HCT116 (cell line): Measurements from ENCODE around the gene COL4A1. TPM values are rescaled to one million over a fixed set of nuclear protein-coding genes. Genes with fewer than 3 reads are reported as not detected.

ENCODE experiments used
- ATAC-seq: fragments of 200-7000 bp; cut with Tn5 transposase; 2 replicates; pipeline ENCODE4 v1.9.1; 2020; ENCODE audit warnings: mild to moderate bottlenecking, moderate library complexity
- BruUV-seq: library from RNA; stranded (reverse); fragments of 400-500 nt; replicated peaks from 2 replicates; lab custom pipeline; 2021; lab: Mats Ljungman, UMichigan
- CTCF ChIA-PET: fragments of 300-600 bp; sonication (Branson Sonifier 250); formaldehyde crosslinking; loops from one replicate; lab custom pipeline; 2021; ENCODE audit warnings: antibody characterized with exemption; lab: Charles Lee
- POLR2A ChIA-PET: fragments of 300-600, 350-600 bp; sonication (Branson Sonifier 250); formaldehyde crosslinking; loops from one replicate; lab custom pipeline; 2021; ENCODE audit warnings: antibody characterized with exemption; lab: Charles Lee
- RAD21 ChIA-PET, 2 experiments: fragments of 300-600 bp; sonication (Branson Sonifier 250); formaldehyde crosslinking; loops; one replicate each; lab custom pipeline; 2023; ENCODE audit warnings: low total read pairs in 2 of 2; ENCODE audit not compliant: uncharacterized antibody in 2 of 2, unreplicated experiment in 2 of 2, low non-redundant PET in 1 of 2; lab: Charles Lee
- DNase-seq: peaks from one replicate; pipeline ENCODE4 v3.0.0-alpha.2; 2010; ENCODE audit warnings: low read depth, low spot score
- H2AFZ ChIP-seq: fragments of 200-600 bp; shearing (Covaris generic), sonication (generic); 2 replicates; pipeline ENCODE4 v1.6.1; 2017; ENCODE audit warnings: low read depth, mixed run types, mixed read lengths, antibody characterized with exemption, low read length; ENCODE audit not compliant: poor library complexity, severe bottlenecking
- H3K27ac ChIP-seq: 2 replicates; pipeline ENCODE4 v1.5.1; 2012; ENCODE audit warnings: low read depth, low read length
- H3K27me3 ChIP-seq: fragments of 200-600 bp; sonication (generic); 2 replicates; pipeline ENCODE4 v1.6.1; 2016; ENCODE audit warnings: mixed run types, low read length, mixed read lengths; ENCODE audit not compliant: insufficient read depth
- H3K36me3 ChIP-seq, 2 experiments: fragments of 200-500 bp in 1 of 2; fragments of 200-600 bp in 1 of 2; sonication (Bioruptor generic) in 1 of 2; sonication (generic) in 1 of 2; 2 replicates each; pipeline versions ENCODE4 v1.5.1 to v1.6.1; 2014 to 2016; ENCODE audit warnings: low read length in 2 of 2, inconsistent platforms in 1 of 2, mixed read lengths in 1 of 2, mixed run types in 1 of 2; ENCODE audit not compliant: insufficient read depth in 2 of 2, control insufficient read depth in 1 of 2
- H3K4me1 ChIP-seq, 2 experiments: fragments of 200-600 bp in 1 of 2; sonication (generic) in 1 of 2; 2 replicates each; pipeline versions ENCODE4 v1.5.1 to v1.6.1; 2012 to 2017; ENCODE audit warnings: low read length in 2 of 2, inconsistent platforms in 1 of 2, mild to moderate bottlenecking in 1 of 2, mixed read lengths in 1 of 2, mixed run types in 1 of 2, moderate library complexity in 1 of 2; ENCODE audit not compliant: insufficient read depth in 2 of 2, control insufficient read depth in 1 of 2
- H3K4me2 ChIP-seq: fragments of 200-600 bp; sonication (generic); 2 replicates; pipeline ENCODE4 v1.6.1; 2017; ENCODE audit warnings: mixed run types, low read length, mixed read lengths
- H3K4me3 ChIP-seq, 2 experiments: fragments of 200-600 bp in 1 of 2; sonication (generic) in 1 of 2; replicated peaks in 1 of 2; 2 replicates each; pipeline ENCODE4 v1.5.1; 2011 to 2016; ENCODE audit warnings: low read length in 2 of 2, control low read depth in 1 of 2, low read depth in 1 of 2, mild to moderate bottlenecking in 1 of 2, mixed read lengths in 1 of 2, mixed run types in 1 of 2
- H3K79me2 ChIP-seq: fragments of 200-600 bp; sonication (generic); 2 replicates; pipeline ENCODE4 v1.6.1; 2017; ENCODE audit warnings: mild to moderate bottlenecking, mixed run types, low read length, moderate library complexity, mixed read lengths; ENCODE audit not compliant: insufficient read depth
- H3K9ac ChIP-seq: fragments of 200-600 bp; sonication (generic); 2 replicates; pipeline ENCODE4 v1.6.1; 2016; ENCODE audit warnings: low read length, mixed read lengths
- H3K9me2 ChIP-seq: fragments of 200-600 bp; sonication (generic), shearing (Covaris generic); 2 replicates; pipeline ENCODE4 v1.6.1; 2017; ENCODE audit warnings: mixed run types, mild to moderate bottlenecking, moderate library complexity; ENCODE audit not compliant: insufficient read depth
- H3K9me3 ChIP-seq, 2 experiments: fragments of 200-500 bp in 1 of 2; fragments of 200-600 bp in 1 of 2; sonication (Bioruptor generic) in 1 of 2; sonication (generic) in 1 of 2; 2 replicates each; pipeline ENCODE4 v1.6.1; 2014 to 2017; ENCODE audit warnings: low read length in 2 of 2, mixed read lengths in 2 of 2, inconsistent platforms in 1 of 2, low read depth in 1 of 2, mild to moderate bottlenecking in 1 of 2, mixed run types in 1 of 2, moderate library complexity in 1 of 2; ENCODE audit not compliant: control insufficient read depth in 1 of 2, insufficient read depth in 1 of 2
- H4K20me1 ChIP-seq: fragments of 200-600 bp; sonication (generic), shearing (Covaris generic); 2 replicates; pipeline ENCODE4 v1.6.1; 2017; ENCODE audit warnings: mixed run types, mild to moderate bottlenecking, moderate library complexity; ENCODE audit not compliant: insufficient read depth
- ATF3 ChIP-seq: IDR thresholded peaks from 2 replicates; pipeline ENCODE4 v1.6.1; 2012
- CBX3 ChIP-seq: IDR thresholded peaks from 2 replicates; pipeline ENCODE4 v1.6.1; 2012; ENCODE audit warnings: low read depth
- CEBPB ChIP-seq: IDR thresholded peaks from 2 replicates; pipeline ENCODE4 v1.6.1; 2012; ENCODE audit warnings: low read depth
- ELF1 ChIP-seq: IDR thresholded peaks from 2 replicates; pipeline ENCODE4 v1.6.1; 2012; ENCODE audit warnings: low read depth, borderline replicate concordance
- EZH2 ChIP-seq: fragments of 200-600 bp; sonication (generic); IDR thresholded peaks from 2 replicates; pipeline ENCODE4 v1.6.1; 2017; ENCODE audit warnings: antibody characterized with exemption, mixed run types
- EZH2phosphoT487 ChIP-seq: fragments of 200-600 bp; IDR thresholded peaks from 2 replicates; pipeline ENCODE4 v1.6.1; 2018; ENCODE audit warnings: antibody characterized with exemption, borderline replicate concordance
- FOSL1 ChIP-seq: IDR thresholded peaks from 2 replicates; pipeline ENCODE4 v1.6.1; 2012; ENCODE audit warnings: low read depth
- JUND ChIP-seq: IDR thresholded peaks from 2 replicates; pipeline ENCODE4 v1.6.1; 2012
- MAX ChIP-seq: IDR thresholded peaks from 2 replicates; pipeline ENCODE4 v1.6.1; 2012
- POLR2A ChIP-seq: IDR thresholded peaks from 2 replicates; pipeline ENCODE4 v1.7.0; 2011; ENCODE audit warnings: borderline replicate concordance; ENCODE audit not compliant: insufficient read depth, insufficient read length; ENCODE audit errors: extremely low read depth
- POLR2AphosphoS5 ChIP-seq: IDR thresholded peaks from 2 replicates; pipeline ENCODE4 v1.6.1; 2011; ENCODE audit warnings: mild to moderate bottlenecking, low read depth, low read length, moderate library complexity
- RAD21 ChIP-seq: IDR thresholded peaks from 2 replicates; pipeline ENCODE4 v1.6.1; 2012; ENCODE audit warnings: low read depth, mild to moderate bottlenecking
- REST ChIP-seq: IDR thresholded peaks from 2 replicates; pipeline ENCODE4 v1.6.1; 2012; ENCODE audit warnings: low read depth
- SIN3A ChIP-seq: IDR thresholded peaks from 2 replicates; pipeline ENCODE4 v1.6.1; 2012; ENCODE audit warnings: low read depth
- SP1 ChIP-seq: IDR thresholded peaks from 2 replicates; pipeline ENCODE4 v1.6.1; 2012; ENCODE audit warnings: low read depth
- SRF ChIP-seq: IDR thresholded peaks from 2 replicates; pipeline ENCODE4 v1.6.1; 2012; ENCODE audit warnings: low read depth
- TCF7L2 ChIP-seq: IDR thresholded peaks from 2 replicates; pipeline ENCODE4 v1.7.0; 2011; ENCODE audit warnings: borderline replicate concordance, inconsistent platforms; ENCODE audit not compliant: insufficient read depth, insufficient read length; ENCODE audit errors: extremely low read depth
- YY1 ChIP-seq: IDR thresholded peaks from 2 replicates; pipeline ENCODE4 v1.6.1; 2011; ENCODE audit warnings: low read length, low read depth, moderate library complexity, mild to moderate bottlenecking; ENCODE audit not compliant: insufficient replicate concordance; ENCODE audit errors: extremely low read depth
- ZNF274 ChIP-seq: fragments of 200-500 bp; sonication (Bioruptor generic); IDR thresholded peaks from 2 replicates; pipeline ENCODE4 v1.6.1; 2014; ENCODE audit warnings: mild to moderate bottlenecking, low read depth, low read length, inconsistent platforms
- intact Hi-C: fragments of 100-400 bp; cut with micrococcal nuclease; formaldehyde crosslinking; loops from 2 replicates; pipeline ENCODE4 v1.10.0; 2022
- total RNA-seq: library from RNA; stranded (reverse); gene quantifications from one replicate; pipeline ENCODE4 v1.2.1, GENCODE V29; 2021; ENCODE audit not compliant: unreplicated experiment

Gene COL4A1
- total RNA-seq, 1 experiment from 2014 or later = 0.57 TPM

- TF ChIP-seq REST (no peak), CBX3 (no peak), SRF (no peak), FOSL1 (no peak), CEBPB (no peak), EZH2 (no peak), ZNF274 (no peak), POLR2A (no peak), YY1 (no peak), SIN3A (no peak), ELF1 (no peak), SP1 (no peak), POLR2AphosphoS5 (no peak), MAX (no peak)
Observed at GRCh38 chr13:110233951-110234280, 73.0 kb downstream of the COL4A1 start (continued).

- Histone ChIP-seq H3K9me2 (no peaks in the 10 kb centered on the region), H3K9me3 (no peaks in the 10 kb centered on the region), H3K4me2 (no peak overlapping the region), H2AFZ (no peak overlapping the region), H4K20me1 (no peaks in the 10 kb centered on the region), H3K36me3 (no peaks in the 10 kb centered on the region), H3K27me3 (no peaks in the 10 kb centered on the region), H3K4me3 (no peak overlapping the region), H3K4me1 (no peaks in the 10 kb centered on the region), H3K9ac (no peak overlapping the region), H3K27ac (no peak overlapping the region), H3K79me2 (no peaks in the 10 kb centered on the region)
- CTCF ChIA-PET = no interaction called here
- intact Hi-C loops = no loop called here
- BruUV-seq = no TSS peak
- DNase-seq = no peak
- RAD21 ChIA-PET = no interaction called here
- no peak for ATAC-seq
- POLR2A ChIA-PET = no interaction called here
- TF ChIP-seq REST = no peak
- no peak for TF ChIP-seq CEBPB
- no peak for TF ChIP-seq FOSL1
- TF ChIP-seq EZH2phosphoT487 = no peak
- TF ChIP-seq RAD21 = no peak
- no peak for TF ChIP-seq ELF1
- TF ChIP-seq JUND = no peak
- no peak for TF ChIP-seq TCF7L2
- TF ChIP-seq POLR2AphosphoS5 = no peak
- TF ChIP-seq EZH2 = no peak
- TF ChIP-seq CBX3 = no peak
- TF ChIP-seq ATF3 = no peak
Observed at GRCh38 chr13:110233181-110233950, 73.6 kb downstream of the COL4A1 start.
